Thyroid gland (tissue), 4 donors: Measurements from ENCODE around the gene NIM1K.

Experiments used
- POLR2A ChIP-seq, 2 donors: fragments of 450-650 bp; IDR thresholded peaks; one replicate each; pipeline ENCODE4 v1.6.1; 2017; ENCODE audit warnings: antibody characterized with exemption in 2 of 2, mild to moderate bottlenecking in 2 of 2, moderate library complexity in 1 of 2
- TF ChIP-seq, protein P1 (sequence below), 6 experiments: fragments of 200-600 bp in 3 of 6; fragments of 450-650 bp in 3 of 6; sonication (generic) in 3 of 6; IDR thresholded peaks; one replicate each; pipeline ENCODE4 v1.5.1; 2016 to 2019; ENCODE audit warnings: antibody characterized with exemption in 6 of 6, mild to moderate bottlenecking in 2 of 6, inconsistent platforms in 1 of 6, moderate library complexity in 1 of 6

DNA sequence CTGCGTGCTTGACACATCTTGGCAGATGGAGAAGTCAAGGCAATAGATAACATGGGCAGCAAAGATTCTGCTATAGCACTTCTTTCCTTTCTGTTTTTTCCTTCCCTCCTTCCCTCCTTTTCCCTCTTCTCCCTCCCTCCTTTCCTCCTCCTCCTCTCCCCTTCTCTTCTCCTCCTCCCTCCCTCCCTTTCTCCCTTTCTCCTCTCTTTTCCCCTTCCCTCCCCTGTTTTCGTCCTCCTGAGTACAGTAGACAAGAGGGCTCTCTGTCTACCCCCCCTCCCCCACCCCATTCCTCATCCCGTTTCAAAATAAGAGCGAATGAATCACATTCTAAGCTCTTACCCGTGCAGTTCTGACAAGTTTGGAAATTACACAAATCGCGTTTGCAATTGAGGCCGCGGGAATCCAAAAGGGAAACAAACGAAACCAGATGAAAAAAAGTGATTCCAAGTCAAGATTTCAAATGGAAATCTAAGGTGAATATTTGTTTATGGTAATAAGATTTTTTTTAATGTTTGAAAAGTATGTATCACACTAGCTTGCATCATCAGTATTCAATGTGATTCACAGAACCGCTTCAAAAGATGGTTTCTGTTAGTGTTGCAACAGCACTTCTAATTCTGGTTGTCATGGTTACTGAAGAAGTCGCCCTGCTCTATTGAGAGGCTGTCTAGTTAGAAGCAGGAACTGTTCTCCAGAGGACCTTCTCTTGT, 1.3 kb downstream of the NIM1K start:
- TF ChIP-seq, protein P1, sequence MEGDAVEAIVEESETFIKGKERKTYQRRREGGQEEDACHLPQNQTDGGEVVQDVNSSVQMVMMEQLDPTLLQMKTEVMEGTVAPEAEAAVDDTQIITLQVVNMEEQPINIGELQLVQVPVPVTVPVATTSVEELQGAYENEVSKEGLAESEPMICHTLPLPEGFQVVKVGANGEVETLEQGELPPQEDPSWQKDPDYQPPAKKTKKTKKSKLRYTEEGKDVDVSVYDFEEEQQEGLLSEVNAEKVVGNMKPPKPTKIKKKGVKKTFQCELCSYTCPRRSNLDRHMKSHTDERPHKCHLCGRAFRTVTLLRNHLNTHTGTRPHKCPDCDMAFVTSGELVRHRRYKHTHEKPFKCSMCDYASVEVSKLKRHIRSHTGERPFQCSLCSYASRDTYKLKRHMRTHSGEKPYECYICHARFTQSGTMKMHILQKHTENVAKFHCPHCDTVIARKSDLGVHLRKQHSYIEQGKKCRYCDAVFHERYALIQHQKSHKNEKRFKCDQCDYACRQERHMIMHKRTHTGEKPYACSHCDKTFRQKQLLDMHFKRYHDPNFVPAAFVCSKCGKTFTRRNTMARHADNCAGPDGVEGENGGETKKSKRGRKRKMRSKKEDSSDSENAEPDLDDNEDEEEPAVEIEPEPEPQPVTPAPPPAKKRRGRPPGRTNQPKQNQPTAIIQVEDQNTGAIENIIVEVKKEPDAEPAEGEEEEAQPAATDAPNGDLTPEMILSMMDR (IDR thresholded peaks at IDR 0.05): no peak
- no peak for TF ChIP-seq POLR2A (IDR thresholded peaks at IDR 0.05)
